Hippocampal formation (tissue), 2 donors: ENCODE data around the gene AADAC.
"Not testable (repeated sequence)": the region's sequence is repeated elsewhere in the genome, so short reads cannot be mapped to it uniquely, and the experiment has no call there.

Experiments used
- DNase-seq, 2 donors: peaks; one replicate each; lab custom pipeline; 2025; lab: John Stamatoyannopoulos, UW

AADAC gene, protein sequence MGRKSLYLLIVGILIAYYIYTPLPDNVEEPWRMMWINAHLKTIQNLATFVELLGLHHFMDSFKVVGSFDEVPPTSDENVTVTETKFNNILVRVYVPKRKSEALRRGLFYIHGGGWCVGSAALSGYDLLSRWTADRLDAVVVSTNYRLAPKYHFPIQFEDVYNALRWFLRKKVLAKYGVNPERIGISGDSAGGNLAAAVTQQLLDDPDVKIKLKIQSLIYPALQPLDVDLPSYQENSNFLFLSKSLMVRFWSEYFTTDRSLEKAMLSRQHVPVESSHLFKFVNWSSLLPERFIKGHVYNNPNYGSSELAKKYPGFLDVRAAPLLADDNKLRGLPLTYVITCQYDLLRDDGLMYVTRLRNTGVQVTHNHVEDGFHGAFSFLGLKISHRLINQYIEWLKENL

GRCh38 chr3:151813799-151814198 lies at the start of gene AADAC:
Gene AADAC (plus strand): TSS chr3:151814116. CDS start chr3:151814163, 47 bp downstream.
- DNase-seq, result no peak

- not testable (repeated sequence) for DNase-seq
Measured at GRCh38 chr3:151764699-151765098, 49.2 kb upstream of the AADAC start.

GRCh38 chr3:151765685-151766084 lies 48.2 kb upstream of the AADAC start:
- no peak for DNase-seq

DNA sequence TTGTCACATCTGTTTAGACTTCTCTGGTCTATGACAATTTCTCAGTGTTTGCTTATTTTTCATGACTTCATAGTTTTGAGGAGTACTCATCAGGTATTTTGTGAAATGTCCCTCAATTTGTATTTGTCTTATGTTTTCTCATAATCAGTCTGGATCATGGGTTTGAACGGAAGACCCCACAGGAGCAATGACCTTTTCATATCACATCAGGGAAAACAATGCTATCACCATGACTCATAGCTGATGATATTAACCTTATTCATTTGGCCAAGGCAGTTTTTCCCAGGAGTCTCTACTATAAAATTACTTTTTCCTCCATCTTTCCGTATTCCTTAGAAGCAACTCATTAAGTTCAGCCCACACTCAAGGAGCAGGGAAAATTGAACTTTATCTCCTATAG lies 47.5 kb upstream of the AADAC start:
- no peak for DNase-seq

DNA sequence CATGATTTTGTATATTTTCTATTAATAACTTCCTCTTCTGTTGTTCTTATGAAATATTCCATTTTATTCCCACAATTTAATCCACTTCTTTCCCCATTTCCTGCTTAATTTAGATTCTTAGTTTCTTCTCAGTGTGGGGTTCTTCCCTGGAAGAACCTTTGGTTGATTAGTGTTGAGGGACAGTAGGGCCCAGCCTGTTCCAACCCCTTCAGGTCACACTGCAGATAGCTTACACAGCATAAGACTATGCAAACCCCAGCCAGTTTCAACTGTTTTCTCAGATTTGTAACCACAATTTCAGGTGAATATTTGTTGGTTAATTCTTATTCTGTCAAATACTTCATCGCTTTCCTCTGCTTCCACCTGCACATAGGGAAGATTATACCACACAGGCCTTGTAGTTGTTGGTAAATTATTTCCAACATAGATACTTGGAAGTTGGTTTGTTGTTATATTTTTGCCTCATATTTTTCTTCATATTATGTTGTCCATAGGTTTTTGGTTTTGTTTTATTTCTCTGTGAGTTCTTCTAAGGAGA lies 45.5 kb upstream of the AADAC start:
- no peak for DNase-seq

GRCh38 chr3:151769175-151769574 lies 44.7 kb upstream of the AADAC start:
- DNase-seq, result no peak

GRCh38 chr3:151770956-151771355 lies 43.0 kb upstream of the AADAC start:
- DNase-seq, result peak in 1 of 2 donors; percentile 2

GRCh38 chr3:151772825-151773480 lies 41.0 kb upstream of the AADAC start:
- DNase-seq, result no peak

GRCh38 chr3:151774235-151774634 lies 39.7 kb upstream of the AADAC start:
- DNase-seq, result no peak

- DNase-seq, result no peak
Measured at GRCh38 chr3:151774910-151775309, 39.0 kb upstream of the AADAC start.

- no peak for DNase-seq
Measured at GRCh38 chr3:151775314-151776258, 38.3 kb upstream of the AADAC start.

DNA sequence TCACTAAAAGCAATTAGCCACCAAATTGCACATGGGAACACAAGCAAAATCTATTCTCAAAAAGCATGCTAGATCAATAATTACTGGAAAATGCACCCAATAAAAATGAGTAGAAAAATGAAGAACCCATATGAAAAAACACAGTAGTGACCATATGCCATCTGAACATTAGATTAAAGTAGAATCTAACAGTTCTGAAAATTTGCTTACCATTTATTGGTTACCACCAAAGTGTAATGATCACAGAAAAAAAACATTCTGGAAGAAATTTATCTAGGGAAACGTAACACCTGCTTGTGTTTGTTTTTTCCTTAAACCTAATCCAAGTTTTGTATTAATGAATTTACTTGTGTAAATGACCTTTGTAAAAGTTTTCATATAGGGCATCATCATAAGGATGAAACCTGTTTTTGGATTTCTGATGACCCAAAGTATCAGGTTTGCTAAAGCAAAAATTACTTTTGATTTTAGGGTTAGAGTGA lies 37.6 kb upstream of the AADAC start:
- no peak for DNase-seq

GRCh38 chr3:151777880-151778279 lies 36.0 kb upstream of the AADAC start:
- no peak for DNase-seq

GRCh38 chr3:151787626-151788025 lies 26.3 kb upstream of the AADAC start:
- DNase-seq, result no peak

- no peak for DNase-seq
Measured at GRCh38 chr3:151788401-151788800, 25.5 kb upstream of the AADAC start.

DNA sequence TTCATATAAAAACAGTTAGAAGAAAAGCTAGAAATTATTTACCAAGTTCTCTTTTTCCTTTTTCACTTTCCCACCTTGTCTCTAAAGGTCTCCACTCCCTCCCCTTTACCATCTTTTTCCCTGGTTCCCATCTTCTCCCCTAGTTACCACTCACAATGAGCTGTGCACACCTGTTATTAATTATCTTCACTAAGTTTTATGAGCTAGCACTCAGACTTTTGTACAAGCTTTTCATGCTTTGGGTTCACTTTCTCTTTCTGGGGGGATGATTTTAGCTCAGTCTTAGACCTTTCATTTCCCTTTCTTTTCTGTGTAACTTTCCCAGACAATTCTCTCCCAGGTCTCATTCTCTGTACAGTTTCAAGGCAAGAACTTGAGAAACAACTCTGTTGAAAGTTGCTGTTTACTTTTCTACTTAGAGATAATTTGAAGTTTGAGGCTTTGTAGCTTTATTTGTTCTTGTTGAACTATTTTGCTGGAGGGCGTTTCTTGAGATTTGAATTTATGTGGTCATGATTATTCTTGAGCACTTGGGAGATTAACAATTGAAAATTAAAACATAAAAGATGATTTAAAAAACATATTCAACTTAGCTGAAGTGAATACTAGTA lies 24.0 kb upstream of the AADAC start:
- DNase-seq, result no peak

DNA sequence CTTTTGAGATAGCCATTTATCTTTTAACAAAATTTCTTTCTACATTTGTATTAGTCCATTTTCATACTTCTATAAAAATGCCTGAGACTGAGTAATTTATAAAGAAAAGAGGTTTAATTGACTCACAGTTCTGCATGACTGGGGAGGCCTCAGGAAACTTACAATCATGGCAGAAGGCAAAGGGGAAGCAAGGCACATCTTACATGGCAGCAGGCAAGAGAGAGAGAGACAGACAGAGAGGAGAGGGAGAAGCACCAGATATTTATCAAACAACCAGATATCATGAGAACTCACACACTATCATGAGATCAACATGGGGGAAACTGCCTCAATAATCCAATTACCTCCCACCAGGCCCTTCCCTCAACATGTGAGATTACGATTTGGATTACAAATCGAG lies 23.2 kb upstream of the AADAC start:
- DNase-seq, result not testable (repeated sequence)

- no peak for DNase-seq
Measured at GRCh38 chr3:151792411-151792810, 21.5 kb upstream of the AADAC start.

DNA sequence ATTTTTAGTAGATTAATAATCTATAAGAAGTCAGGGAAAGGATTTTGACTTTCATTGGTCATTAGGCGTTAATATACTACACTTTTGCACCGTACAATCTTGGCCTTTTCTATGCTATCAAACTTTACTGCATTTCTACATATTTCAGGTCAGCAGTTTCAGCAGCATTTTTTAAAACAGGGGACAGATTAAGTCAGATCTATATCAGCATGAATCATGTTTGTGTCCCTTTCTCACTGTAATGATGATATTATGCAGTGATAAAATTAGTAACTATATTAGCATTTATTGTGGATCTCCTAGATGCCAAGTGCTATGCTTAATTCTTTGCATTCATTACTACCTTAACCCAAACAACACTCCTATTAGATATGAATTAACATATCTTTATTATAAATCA lies 20.3 kb upstream of the AADAC start:
- DNase-seq, result no peak

- DNase-seq, result no peak
Measured at GRCh38 chr3:151794080-151794479, 19.8 kb upstream of the AADAC start.

DNA sequence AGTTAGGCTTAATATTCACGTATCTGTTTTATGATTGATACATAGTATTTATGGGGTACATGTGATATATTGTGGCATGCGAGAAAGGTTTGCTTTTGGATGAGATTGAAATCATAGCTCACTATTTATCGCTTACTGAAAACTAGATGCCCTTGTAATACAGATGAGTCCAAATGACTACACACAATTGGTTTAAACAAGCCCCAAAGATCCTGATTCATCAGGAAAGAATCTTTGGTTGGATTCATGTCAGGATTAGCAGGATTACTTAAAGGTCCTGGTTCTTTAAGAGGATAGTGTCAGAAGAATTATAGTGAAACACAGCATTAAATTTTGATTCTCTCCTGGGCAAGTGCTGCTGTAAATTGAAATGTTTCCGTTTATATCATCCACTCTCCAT lies 18.6 kb upstream of the AADAC start:
- no peak for DNase-seq
